ENCODE measurements around the gene DUSP15.

- TF ChIP-seq CTCF (IDR thresholded peaks at IDR 0.05; ENCODE audit: poor library complexity, severe bottlenecking): no peak
- TF ChIP-seq EZH2 (IDR thresholded peaks at IDR 0.05; ENCODE audit: borderline replicate concordance, insufficient read depth, low read length, poor library complexity, severe bottlenecking): no peak
- TF ChIP-seq POLR2AphosphoS5 (IDR thresholded peaks at IDR 0.05): no peak
- TF ChIP-seq REST (IDR thresholded peaks at IDR 0.05; ENCODE audit: borderline replicate concordance): no peak
- no peak for TF ChIP-seq RAD21 (conservative IDR thresholded peaks at IDR 0.05)
- no peak for TF ChIP-seq SMC3 (conservative IDR thresholded peaks at IDR 0.05; ENCODE audit: poor library complexity)
- TF ChIP-seq EP300 (conservative IDR thresholded peaks at IDR 0.05; ENCODE audit: poor library complexity, severe bottlenecking): no peak
- TF ChIP-seq TAF1 (IDR thresholded peaks at IDR 0.05; ENCODE audit: low read depth): no peak
Measured at GRCh38 chr20:31906001-31906400, 35.7 kb upstream of the DUSP15 start.
